ENCODE results near the gene FNDC8. TPM values are rescaled to one million over a fixed set of nuclear protein-coding genes. Genes with fewer than 3 reads are reported as not detected.

Gene FNDC8
- total RNA-seq: not detected
- not detected for polyA plus RNA-seq
- long read RNA-seq, donor 1: 0 reads
- long read RNA-seq, donor 2: 0 reads
- long read RNA-seq, donor 3: 0 reads

DNA sequence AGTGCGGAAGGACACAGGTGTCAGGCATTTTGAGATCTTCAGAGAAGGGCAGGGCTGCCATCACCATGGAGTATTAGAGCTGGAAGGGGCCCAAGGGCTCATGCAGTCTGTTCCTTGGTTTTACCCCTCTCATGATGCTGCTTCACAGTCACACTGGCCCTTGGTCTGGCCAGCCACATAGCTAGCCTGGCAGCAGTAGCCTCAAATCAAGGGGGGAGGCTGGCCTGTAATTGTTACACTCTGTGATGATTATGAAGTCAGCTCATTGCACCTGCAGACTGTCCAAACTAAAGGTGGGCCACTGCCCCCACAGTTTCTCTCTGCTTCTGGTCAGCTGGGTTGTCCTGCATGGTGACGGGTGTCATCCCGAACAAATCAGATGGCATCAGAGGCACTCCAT is at the start of gene FNDC8:
Gene FNDC8 (plus strand): TSS at position 301 of the 400 bp plus-strand sequence. CDS start 79 bp downstream, at position 380.
- 90 to 97% (median 96%) methylated on average over 3 of the region's 3 CpGs for WGBS, 4 donors
- ATAC-seq: no peak
- H3K27me3 ChIP-seq: no peaks in the 10 kb centered on the region
- intact Hi-C loops (cut with DNase I): loop anchor here in 4 of 10 donors (2.0 to 10.0 kb wide), 6 partner anchors 124 to 701 kb away; no protein-coding TSS in a partner anchor
- no peak within 1 kb of the TSS for H3K27ac ChIP-seq
- peaks cover 0 to 20% (median 10%) of the 10 kb centered on the region in 12 donors for H3K4me1 ChIP-seq
- TF ChIP-seq POLR2A (IDR thresholded peaks at IDR 0.05): no peak
- TF ChIP-seq, protein P1, sequence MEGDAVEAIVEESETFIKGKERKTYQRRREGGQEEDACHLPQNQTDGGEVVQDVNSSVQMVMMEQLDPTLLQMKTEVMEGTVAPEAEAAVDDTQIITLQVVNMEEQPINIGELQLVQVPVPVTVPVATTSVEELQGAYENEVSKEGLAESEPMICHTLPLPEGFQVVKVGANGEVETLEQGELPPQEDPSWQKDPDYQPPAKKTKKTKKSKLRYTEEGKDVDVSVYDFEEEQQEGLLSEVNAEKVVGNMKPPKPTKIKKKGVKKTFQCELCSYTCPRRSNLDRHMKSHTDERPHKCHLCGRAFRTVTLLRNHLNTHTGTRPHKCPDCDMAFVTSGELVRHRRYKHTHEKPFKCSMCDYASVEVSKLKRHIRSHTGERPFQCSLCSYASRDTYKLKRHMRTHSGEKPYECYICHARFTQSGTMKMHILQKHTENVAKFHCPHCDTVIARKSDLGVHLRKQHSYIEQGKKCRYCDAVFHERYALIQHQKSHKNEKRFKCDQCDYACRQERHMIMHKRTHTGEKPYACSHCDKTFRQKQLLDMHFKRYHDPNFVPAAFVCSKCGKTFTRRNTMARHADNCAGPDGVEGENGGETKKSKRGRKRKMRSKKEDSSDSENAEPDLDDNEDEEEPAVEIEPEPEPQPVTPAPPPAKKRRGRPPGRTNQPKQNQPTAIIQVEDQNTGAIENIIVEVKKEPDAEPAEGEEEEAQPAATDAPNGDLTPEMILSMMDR (IDR thresholded peaks at IDR 0.05): no peak
- no peaks in the 10 kb centered on the region for H3K36me3 ChIP-seq
- no peaks in the 10 kb centered on the region for H3K9me3 ChIP-seq
- DNase-seq: no peak
- H3K4me3 ChIP-seq: no peak within 1 kb of the TSS

GRCh38 chr17:35073183-35073790 is 48.1 kb upstream of the FNDC8 start:
- WGBS, 4 donors: 89 to 93% (median 93%) methylated on average over 3 of the region's 3 CpGs
- TF ChIP-seq, protein P1 (IDR thresholded peaks at IDR 0.05): no peak
- no peak for TF ChIP-seq POLR2A (IDR thresholded peaks at IDR 0.05)
- ATAC-seq (no peak), DNase-seq (no peak)
- Histone ChIP-seq H3K36me3 (peaks cover 0 to 8% (median 0%) of the 10 kb centered on the region in 9 donors), H3K4me3 (no peak overlapping the region), H3K9me3 (no peaks in the 10 kb centered on the region), H3K4me1 (peaks cover 0 to 48% (median 0%) of the 10 kb centered on the region in 12 donors), H3K27ac (peak overlapping the region in 1 of 12 donors; percentile 6), H3K27me3 (no peaks in the 10 kb centered on the region)
- intact Hi-C loops (cut with DNase I): loop anchor here in 1 of 10 donors (5.0 kb wide), 1 partner anchor 46 kb away; no protein-coding TSS in a partner anchor

DNA sequence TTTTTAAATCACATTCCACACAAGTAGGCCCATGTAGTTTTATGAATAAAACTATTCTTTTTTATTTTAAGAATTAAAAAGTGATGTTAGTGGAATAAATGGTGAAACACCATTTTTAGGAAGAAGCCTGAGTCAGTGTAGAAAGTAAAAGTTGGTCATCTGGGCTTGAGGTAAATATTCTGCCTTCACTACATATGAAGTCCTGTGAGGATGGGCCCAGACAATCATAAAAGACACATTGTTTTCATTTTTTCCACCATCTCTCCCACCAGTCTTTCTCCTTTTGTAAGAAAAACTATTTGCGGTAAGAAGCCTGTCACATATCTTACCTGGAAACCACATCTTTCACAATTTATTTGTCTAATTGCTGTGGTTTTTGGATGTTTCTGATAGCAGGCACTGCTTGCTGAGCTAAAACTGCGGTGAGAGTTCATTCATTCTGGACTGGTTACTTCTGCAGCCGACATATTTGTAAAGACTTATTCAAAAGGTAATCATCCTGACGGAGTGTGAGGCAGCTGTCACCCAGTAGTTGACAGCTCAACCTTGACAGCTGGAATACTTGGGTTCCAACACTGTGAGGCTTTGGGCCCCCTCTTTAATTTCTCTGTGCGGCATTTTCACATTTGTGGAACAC is 47.3 kb upstream of the FNDC8 start:
- no peak overlapping the region for H3K27ac ChIP-seq
- H3K36me3 ChIP-seq: peaks cover 0 to 8% (median 0%) of the 10 kb centered on the region in 9 donors
- TF ChIP-seq, protein P1 (IDR thresholded peaks at IDR 0.05): no peak
- TF ChIP-seq POLR2A (IDR thresholded peaks at IDR 0.05): no peak
- peaks cover 0 to 41% (median 0%) of the 10 kb centered on the region in 12 donors for H3K4me1 ChIP-seq
- H3K9me3 ChIP-seq: no peaks in the 10 kb centered on the region
- 89 to 91% (median 90%) methylated on average over 5 of the region's 5 CpGs for WGBS, 4 donors
- DNase-seq (no peak), ATAC-seq (no peak)
- no peak overlapping the region for H3K4me3 ChIP-seq
- no peaks in the 10 kb centered on the region for H3K27me3 ChIP-seq
- intact Hi-C loops (cut with DNase I): loop anchor here in 1 of 10 donors (5.0 kb wide), 1 partner anchor 47 kb away; no protein-coding TSS in a partner anchor

Measured in heart left ventricle (tissue), 16 donors.